ENCODE results near the gene COMMD4. TPM values are rescaled to one million over a fixed set of nuclear protein-coding genes. Genes with fewer than 3 reads are reported as not detected.

The COMMD4 gene
- total RNA-seq, result 10 to 100 TPM; 83.3 to 88.9 TPM

DNA sequence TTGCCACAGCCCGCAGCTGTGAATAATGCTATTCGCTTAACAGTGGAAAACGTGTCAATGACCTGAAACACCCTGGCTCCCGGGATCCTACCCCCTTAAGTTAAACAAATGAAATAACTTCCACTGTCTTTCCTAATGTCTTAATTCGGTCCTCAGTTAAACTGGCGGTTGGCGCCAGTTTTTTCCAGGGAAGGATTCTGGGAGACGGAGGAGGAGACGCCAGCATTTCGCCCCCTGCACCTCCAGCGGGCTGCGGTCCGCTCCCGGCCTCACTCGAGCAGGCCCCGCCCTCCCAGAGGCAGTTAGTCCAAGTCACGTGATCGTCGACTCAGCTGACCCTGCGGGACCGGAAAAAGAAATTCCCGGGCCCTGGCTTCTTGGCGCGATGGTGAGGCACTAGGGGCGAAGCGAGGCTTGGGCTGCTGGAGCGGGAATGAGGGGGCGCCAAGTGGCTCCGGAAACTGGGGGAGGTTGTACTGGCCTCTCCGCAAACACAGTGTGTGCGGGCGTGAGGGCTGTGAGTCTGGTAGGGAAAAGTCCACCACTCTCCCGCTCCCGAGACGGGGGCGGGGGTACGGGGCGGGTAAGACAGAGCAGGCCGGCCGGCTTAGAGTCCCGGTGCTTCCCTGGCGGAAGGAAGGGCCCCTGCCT, at the start of gene COMMD4:
TSS of gene COMMD4 (plus strand) at position 359 of the 651 bp plus-strand sequence. CDS start at position 386, 27 bp downstream.

DNA sequence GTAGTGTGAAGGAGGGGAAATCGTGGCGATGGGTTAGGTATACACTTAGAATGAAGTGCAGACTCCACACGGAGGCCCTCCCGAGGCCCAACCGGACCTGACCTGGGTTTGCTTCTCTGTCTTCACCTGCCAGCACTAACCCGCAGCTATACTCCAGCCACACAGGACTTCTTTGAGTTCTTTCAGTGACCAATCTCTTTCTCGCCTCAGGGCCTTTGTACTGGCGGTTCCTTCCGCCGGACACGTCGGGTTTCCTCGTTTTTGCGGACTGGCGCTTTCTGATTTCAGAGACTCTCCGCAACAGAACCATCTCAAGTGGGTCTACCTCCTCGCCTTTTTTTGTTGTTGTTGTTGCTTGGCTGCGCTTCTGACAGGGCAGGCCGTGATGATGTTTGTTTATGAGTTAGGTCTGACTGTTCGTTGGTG, 10.9 kb downstream of the COMMD4 start, which contains the start of gene NEIL1:
TSS of gene NEIL1 (plus strand) at position 244 of the 426 bp plus-strand sequence. CDS start 1,867 bp downstream, outside the sequence.

DNA sequence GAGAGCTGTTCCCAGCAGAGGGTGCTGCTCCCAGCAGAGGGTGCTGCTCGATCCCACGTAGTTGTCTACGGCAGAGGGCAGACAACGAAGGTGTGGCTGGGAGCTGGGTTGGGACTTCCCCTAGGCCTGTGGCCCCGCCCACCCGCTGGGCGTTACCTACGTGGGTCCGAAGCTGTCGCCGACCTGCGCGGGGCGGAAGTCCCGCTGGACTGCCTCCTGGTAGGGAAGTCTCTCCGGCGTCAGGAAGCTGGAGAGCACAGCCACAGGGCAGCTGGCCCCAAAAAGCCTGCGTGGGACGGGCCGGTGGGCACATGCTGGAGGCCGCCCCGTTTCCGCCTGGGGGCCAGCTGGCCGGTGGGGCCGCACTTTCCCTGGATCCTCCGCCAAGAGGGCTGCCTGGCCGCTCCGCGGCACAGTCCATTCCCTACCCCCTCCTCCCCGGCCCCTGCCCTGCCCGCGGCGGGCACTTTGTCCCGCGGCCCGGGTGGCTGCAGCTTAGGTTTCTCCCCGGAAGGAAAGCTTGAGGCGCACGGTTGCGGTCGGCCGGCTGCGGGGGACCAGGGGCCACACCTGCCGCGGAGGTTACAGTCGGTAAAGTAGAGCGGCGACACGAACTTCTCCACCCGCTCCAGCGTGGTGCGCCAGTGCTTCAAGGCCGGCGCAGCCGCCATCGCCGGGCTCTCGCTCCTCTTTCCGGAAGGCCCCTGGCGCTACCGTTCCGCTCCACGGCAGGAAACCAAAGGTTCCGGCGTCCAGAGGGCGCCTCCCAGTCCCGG, 32.2 kb downstream of the COMMD4 start, which contains the start of gene MAN2C1:
TSS of gene MAN2C1 (minus strand) at position 695 of the 776 bp plus-strand sequence. CDS start at position 671, 24 bp downstream.

Small RNA genes lying within 50 kb of the gene (microRNA-seq; reads per million reads assigned to microRNA genes)
- gene MIR631 (ENCODE audit: borderline microRNAs expressed, borderline replicate concordance), result not detected

Other genes starting within 250 kb of the COMMD4 start
- gene C15orf39, start 134.2 kb upstream of the COMMD4 start, total RNA-seq, result 10 to 100 TPM; 43.0 to 47.1 TPM
- not detected for gene GOLGA6C, start 77.7 kb upstream of the COMMD4 start, total RNA-seq
- gene GOLGA6D, start 53.2 kb upstream of the COMMD4 start, total RNA-seq, result not detected
- gene NEIL1, start 11.0 kb downstream of the COMMD4 start, total RNA-seq, result 10 to 100 TPM; 16.1 to 19.5 TPM
- gene MAN2C1, start 32.5 kb downstream of the COMMD4 start, total RNA-seq, result 100 to 1,000 TPM; 217 to 223 TPM
- 100 to 1,000 TPM in 1 of 2 experiments, 10 to 100 TPM in 1; 91.4 to 102 TPM for gene SIN3A, start 115.6 kb downstream of the COMMD4 start, total RNA-seq
- gene PTPN9, start 243.3 kb downstream of the COMMD4 start, total RNA-seq, result 10 to 100 TPM; 33.5 to 34.3 TPM

All from activated naive CD4-positive, alpha-beta T cell treated with anti-CD3 and anti-CD28 coated beads, Interleukin-2, amount 10 ng/mL, durations not matched to agents 5 hours and 36 hours (primary cell).